Daoy (cell line): Measurements from ENCODE around the gene MRC1. TPM values are rescaled to one million over a fixed set of nuclear protein-coding genes. Genes with fewer than 3 reads are reported as not detected.
A peak's percentile ranks its signal among the peaks of the same experiment; 100 is the strongest.
"Not testable (repeated sequence)": the region's sequence is repeated elsewhere in the genome, so short reads cannot be mapped to it uniquely, and the experiment has no call there.

ENCODE experiments used
- DNase-seq: peaks from one replicate; pipeline ENCODE4 v3.0.0-alpha.2; 2015; ENCODE audit warnings: low read depth
- total RNA-seq: library from RNA; depleted of rRNA; stranded (reverse); fragments of >200 nt; shearing (Covaris generic); gene quantifications from 2 replicates; pipeline ENCODE4 v1.2.3, GENCODE V29; 2014

Gene MRC1
- total RNA-seq, 1 experiment from 2014 or later = not detected

- no peak for DNase-seq
These were observed 96.3 kb downstream of the MRC1 start for GRCh38 chr10:17905491-17905890.

GRCh38 chr10:17906002-17906401, 96.9 kb downstream of the MRC1 start:
- DNase-seq = no peak

GRCh38 chr10:17907641-17908040, 98.5 kb downstream of the MRC1 start:
- DNase-seq = no peak

- DNase-seq = peak; percentile 30
These were observed 101.1 kb downstream of the MRC1 start for GRCh38 chr10:17910125-17910789.

GRCh38 chr10:17912754-17913153, 103.6 kb downstream of the MRC1 start:
- no peak for DNase-seq

- DNase-seq = no peak
These were observed 104.5 kb downstream of the MRC1 start for GRCh38 chr10:17913604-17914003.

GRCh38 chr10:17914169-17915045, 105.3 kb downstream of the MRC1 start:
- DNase-seq = no peak

- DNase-seq = no peak
These were observed 106.0 kb downstream of the MRC1 start for GRCh38 chr10:17915181-17915580.

- DNase-seq = no peak
These were observed 109.2 kb downstream of the MRC1 start for GRCh38 chr10:17918187-17918903.

- DNase-seq = no peak
These were observed 112.2 kb downstream of the MRC1 start for GRCh38 chr10:17921378-17921777.

GRCh38 chr10:17923728-17924127, 114.6 kb downstream of the MRC1 start:
- DNase-seq = peak; percentile 75

- no peak for DNase-seq
These were observed 134.0 kb downstream of the MRC1 start for GRCh38 chr10:17943033-17943745.

- not testable (repeated sequence) for DNase-seq
These were observed 141.1 kb downstream of the MRC1 start for GRCh38 chr10:17950269-17950668.

- no peak for DNase-seq
These were observed 141.6 kb downstream of the MRC1 start for GRCh38 chr10:17950726-17951125.

- peak; percentile 45 for DNase-seq
These were observed 142.8 kb downstream of the MRC1 start, which contains the start of gene SLC39A12 for GRCh38 chr10:17951868-17952371. SLC39A12 (plus strand) TSS chr10:17951918; CDS start chr10:17953277, 1,359 bp downstream.

- not testable (repeated sequence) for DNase-seq
These were observed 145.2 kb downstream of the MRC1 start for GRCh38 chr10:17954372-17954771.

GRCh38 chr10:17954861-17955260, 145.7 kb downstream of the MRC1 start:
- no peak for DNase-seq

GRCh38 chr10:17958049-17958448, 148.9 kb downstream of the MRC1 start:
- DNase-seq = no peak

GRCh38 chr10:17959870-17960269, 150.7 kb downstream of the MRC1 start:
- DNase-seq = no peak
